DOHH2 (cell line): ENCODE results near the gene ARHGAP6.

Experiments used
- H3F3A ChIP-seq: fragments of 200-600 bp; sonication (generic), shearing (Covaris generic); 2 replicates; pipeline ENCODE4 v1.6.0; 2016; ENCODE audit warnings: antibody characterized with exemption, mild to moderate bottlenecking; ENCODE audit not compliant: control insufficient read depth, insufficient read depth
- H3K27ac ChIP-seq: fragments of 200-600 bp; sonication (generic); 2 replicates; pipeline ENCODE4 v1.5.1; 2014; ENCODE audit warnings: low read depth, mild to moderate bottlenecking, low read length, moderate library complexity
- H3K27me3 ChIP-seq: fragments of 200-600 bp; sonication (generic); 2 replicates; pipeline ENCODE4 v1.6.1; 2014; ENCODE audit warnings: mild to moderate bottlenecking, low read length, mixed read lengths; ENCODE audit not compliant: control insufficient read depth
- H3K36me3 ChIP-seq: fragments of 200-600 bp; sonication (generic); 2 replicates; pipeline ENCODE4 v1.6.1; 2014; ENCODE audit warnings: mild to moderate bottlenecking, low read length, moderate library complexity, mixed read lengths; ENCODE audit not compliant: control insufficient read depth
- H3K4me1 ChIP-seq: fragments of 200-600 bp; sonication (generic); 2 replicates; pipeline ENCODE4 v1.6.1; 2014; ENCODE audit warnings: mild to moderate bottlenecking, low read length, mixed read lengths; ENCODE audit not compliant: control insufficient read depth
- H3K4me2 ChIP-seq: fragments of 200-600 bp; sonication (generic); 2 replicates; pipeline ENCODE4 v1.6.0; 2014; ENCODE audit warnings: mild to moderate bottlenecking, low read length, moderate library complexity
- H3K4me3 ChIP-seq: fragments of 200-600 bp; sonication (generic); 2 replicates; pipeline ENCODE4 v1.5.1; 2014; ENCODE audit warnings: mild to moderate bottlenecking, low read length, mixed read lengths
- H3K79me2 ChIP-seq: fragments of 200-600 bp; sonication (generic); 2 replicates; pipeline ENCODE4 v1.6.1; 2014; ENCODE audit warnings: mild to moderate bottlenecking, low read length, mixed read lengths; ENCODE audit not compliant: control insufficient read depth
- H3K9me2 ChIP-seq: fragments of 200-600 bp; sonication (generic); replicated peaks from 2 replicates; pipeline ENCODE4 v1.6.1; 2014; ENCODE audit warnings: mild to moderate bottlenecking, low read length, mixed read lengths; ENCODE audit not compliant: control insufficient read depth
- H3K9me3 ChIP-seq: fragments of 200-600 bp; sonication (generic); 2 replicates; pipeline ENCODE4 v1.6.1; 2014; ENCODE audit warnings: antibody characterized with exemption, low read length, mixed read lengths; ENCODE audit not compliant: control insufficient read depth, insufficient read depth
- H4K20me1 ChIP-seq: fragments of 200-600 bp; sonication (generic); 2 replicates; pipeline ENCODE4 v1.6.0; 2014; ENCODE audit warnings: low read depth, mild to moderate bottlenecking, antibody characterized with exemption, low read length, moderate library complexity; ENCODE audit not compliant: control insufficient read depth, insufficient read depth
- EZH2phosphoT487 ChIP-seq: fragments of 200-600 bp; sonication (generic); IDR thresholded peaks from 2 replicates; pipeline ENCODE4 v1.6.1; 2017; ENCODE audit warnings: borderline replicate concordance, mild to moderate bottlenecking, antibody characterized with exemption, low read length, moderate library complexity, mixed read lengths
- TF ChIP-seq, protein P1 (sequence below): fragments of 200-600 bp; sonication (generic); IDR thresholded peaks from one replicate; pipeline ENCODE4 v1.5.1; 2014; ENCODE audit warnings: antibody characterized with exemption, mild to moderate bottlenecking, low read depth, low read length; ENCODE audit not compliant: poor library complexity, severe bottlenecking

ARHGAP6 gene

DNA sequence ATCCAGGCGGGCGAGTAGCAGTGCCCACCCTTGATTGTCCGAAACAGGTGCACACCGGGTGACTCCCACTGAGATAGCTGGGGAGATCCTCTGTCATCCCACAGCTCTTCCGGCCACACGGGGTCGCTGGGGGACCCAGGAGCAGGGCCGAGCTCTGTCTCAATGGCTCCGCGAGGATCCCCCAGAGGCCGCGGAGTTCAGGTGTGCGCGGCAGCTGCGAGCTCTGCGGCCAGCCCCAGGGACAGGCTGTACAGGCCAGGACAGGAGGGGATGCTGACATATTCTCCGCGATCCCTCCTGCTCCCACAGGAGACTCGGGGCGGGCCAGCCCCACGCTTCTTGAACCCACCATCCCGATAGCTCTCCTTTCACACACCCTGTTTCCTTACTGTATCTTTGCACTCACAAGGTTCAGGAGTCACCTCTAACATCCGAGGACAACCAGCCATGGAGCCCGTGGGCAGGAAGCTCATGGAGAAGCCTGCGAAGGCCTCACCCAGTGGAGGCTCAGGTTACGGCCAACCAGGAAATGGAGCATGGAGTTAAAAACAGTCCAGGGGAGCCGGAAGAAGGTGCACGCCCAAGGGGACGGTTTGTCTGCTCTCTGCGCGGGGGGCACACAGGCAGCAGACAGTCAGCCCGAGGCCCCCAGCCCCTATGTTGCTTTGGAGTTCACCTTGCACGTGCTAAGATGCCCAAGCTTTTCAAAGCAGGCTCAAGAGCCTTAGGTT lies 450.4 kb downstream of the ARHGAP6 start:
- H4K20me1 ChIP-seq: no peaks in the 10 kb centered on the region

DNA sequence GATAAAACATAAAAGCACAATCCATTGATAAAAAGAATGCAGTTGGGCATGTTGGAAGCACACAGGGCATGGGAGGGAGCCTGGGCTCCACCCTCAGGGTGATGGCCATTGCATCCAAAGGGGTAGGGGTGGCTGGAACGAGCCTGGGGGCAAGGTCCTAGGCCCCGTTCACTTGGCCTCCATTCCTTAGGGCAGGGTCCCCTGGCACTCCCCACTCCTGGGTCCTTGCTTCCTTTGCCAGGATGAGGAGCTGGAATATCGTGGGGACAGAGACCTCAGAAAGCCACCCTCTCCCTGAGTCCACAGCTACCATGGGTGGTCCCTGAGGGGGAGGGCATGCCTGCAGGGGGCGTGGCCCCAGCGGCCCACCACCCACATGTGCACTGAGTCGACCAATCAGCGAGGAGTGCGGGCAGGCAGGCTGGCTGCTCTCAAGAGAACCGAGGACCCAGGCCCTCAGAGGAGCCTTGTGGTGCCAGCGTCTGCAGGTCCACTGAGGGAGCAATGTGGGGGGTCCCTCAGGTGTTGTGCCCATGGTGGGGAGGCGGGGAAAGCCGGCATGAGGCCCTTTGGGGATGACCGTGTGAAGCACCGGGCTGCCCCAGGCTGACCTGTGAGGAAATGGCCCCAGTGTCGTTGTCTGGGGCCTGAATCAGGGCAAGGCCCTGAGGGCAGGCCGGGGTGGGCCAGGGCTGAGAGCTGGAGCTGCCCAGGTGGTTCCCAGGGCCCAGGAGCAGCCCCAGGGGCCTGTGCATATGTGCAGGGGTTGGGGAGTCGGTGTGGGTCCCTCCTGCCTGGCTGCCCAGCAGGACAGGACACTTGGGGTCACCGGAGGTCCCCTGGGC lies 451.2 kb downstream of the ARHGAP6 start:
- Histone ChIP-seq H3K4me1 (no peaks in the 10 kb centered on the region), H3K36me3 (no peaks in the 10 kb centered on the region), H3K27me3 (no peaks in the 10 kb centered on the region), H3K27ac (no peak overlapping the region), H3K4me2 (no peak overlapping the region), H3F3A (no peaks in the 10 kb centered on the region), H3K9me3 (no peaks in the 10 kb centered on the region), H4K20me1 (no peaks in the 10 kb centered on the region), H3K4me3 (no peak overlapping the region), H3K79me2 (no peaks in the 10 kb centered on the region), H3K9me2 (no peaks in the 10 kb centered on the region)
- TF ChIP-seq, protein P1, sequence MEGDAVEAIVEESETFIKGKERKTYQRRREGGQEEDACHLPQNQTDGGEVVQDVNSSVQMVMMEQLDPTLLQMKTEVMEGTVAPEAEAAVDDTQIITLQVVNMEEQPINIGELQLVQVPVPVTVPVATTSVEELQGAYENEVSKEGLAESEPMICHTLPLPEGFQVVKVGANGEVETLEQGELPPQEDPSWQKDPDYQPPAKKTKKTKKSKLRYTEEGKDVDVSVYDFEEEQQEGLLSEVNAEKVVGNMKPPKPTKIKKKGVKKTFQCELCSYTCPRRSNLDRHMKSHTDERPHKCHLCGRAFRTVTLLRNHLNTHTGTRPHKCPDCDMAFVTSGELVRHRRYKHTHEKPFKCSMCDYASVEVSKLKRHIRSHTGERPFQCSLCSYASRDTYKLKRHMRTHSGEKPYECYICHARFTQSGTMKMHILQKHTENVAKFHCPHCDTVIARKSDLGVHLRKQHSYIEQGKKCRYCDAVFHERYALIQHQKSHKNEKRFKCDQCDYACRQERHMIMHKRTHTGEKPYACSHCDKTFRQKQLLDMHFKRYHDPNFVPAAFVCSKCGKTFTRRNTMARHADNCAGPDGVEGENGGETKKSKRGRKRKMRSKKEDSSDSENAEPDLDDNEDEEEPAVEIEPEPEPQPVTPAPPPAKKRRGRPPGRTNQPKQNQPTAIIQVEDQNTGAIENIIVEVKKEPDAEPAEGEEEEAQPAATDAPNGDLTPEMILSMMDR: no peak
- TF ChIP-seq EZH2phosphoT487: no peak

More for the DNA sequence above, 450.4 kb downstream of the ARHGAP6 start:
- no peaks in the 10 kb centered on the region for H3F3A ChIP-seq
- H3K9me2 ChIP-seq: no peaks in the 10 kb centered on the region
- TF ChIP-seq EZH2phosphoT487: no peak
- TF ChIP-seq, protein P1: no peak
- H3K27me3 ChIP-seq: no peaks in the 10 kb centered on the region
- no peak overlapping the region for H3K4me3 ChIP-seq
- no peak overlapping the region for H3K27ac ChIP-seq
- no peak overlapping the region for H3K4me2 ChIP-seq
- no peaks in the 10 kb centered on the region for H3K9me3 ChIP-seq
- H3K36me3 ChIP-seq: no peaks in the 10 kb centered on the region
- no peaks in the 10 kb centered on the region for H3K79me2 ChIP-seq
- no peaks in the 10 kb centered on the region for H3K4me1 ChIP-seq

DNA sequence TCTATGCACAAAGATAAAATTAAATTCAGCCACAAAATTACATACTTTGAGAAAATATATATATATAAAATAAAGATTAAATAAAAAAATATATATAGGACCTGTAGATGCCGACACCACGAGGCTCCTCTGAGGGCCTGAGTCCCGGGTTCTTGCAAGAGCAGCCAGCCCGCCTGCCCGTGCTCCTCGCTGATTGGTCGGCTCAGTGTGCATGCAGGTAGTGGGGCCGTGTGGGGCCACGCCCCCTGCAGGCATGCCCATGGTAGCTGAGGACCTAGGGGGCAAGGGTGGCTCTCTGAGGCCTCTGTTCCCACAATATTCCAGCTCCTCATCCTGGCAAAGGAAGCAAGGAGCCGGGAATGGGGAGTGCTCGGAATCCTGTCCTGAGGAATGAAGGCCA lies 453.0 kb downstream of the ARHGAP6 start:
- no peaks in the 10 kb centered on the region for H3K27me3 ChIP-seq
- no peak overlapping the region for H3K4me3 ChIP-seq
- H3K79me2 ChIP-seq: no peaks in the 10 kb centered on the region
- H3K36me3 ChIP-seq: no peaks in the 10 kb centered on the region
- H3K27ac ChIP-seq: no peak overlapping the region
- H3K4me2 ChIP-seq: no peak overlapping the region
- H3K9me2 ChIP-seq: no peaks in the 10 kb centered on the region
- H3F3A ChIP-seq: no peaks in the 10 kb centered on the region
- TF ChIP-seq, protein P1: no peak
- no peak for TF ChIP-seq EZH2phosphoT487
- H3K9me3 ChIP-seq: no peaks in the 10 kb centered on the region
- no peaks in the 10 kb centered on the region for H3K4me1 ChIP-seq
- H4K20me1 ChIP-seq: no peaks in the 10 kb centered on the region
